AG09309 (cell line): ENCODE results near the gene PARD3.

Experiments used
- DNase-seq: peaks from one replicate; pipeline ENCODE4 v3.0.0-alpha.2; 2010; ENCODE audit warnings: low read depth
- H3K4me3 ChIP-seq: 2 replicates; pipeline ENCODE4 v1.5.1; 2011; ENCODE audit warnings: mild to moderate bottlenecking, low read depth, low read length, moderate library complexity; ENCODE audit not compliant: control insufficient read depth
- TF ChIP-seq, protein P1 (sequence below): IDR thresholded peaks from 2 replicates; pipeline ENCODE4 v1.5.1; 2011; ENCODE audit warnings: mild to moderate bottlenecking, low read depth, low read length, inconsistent platforms; ENCODE audit not compliant: insufficient read depth, control insufficient read depth; ENCODE audit errors: missing control alignments

PARD3 gene

DNA sequence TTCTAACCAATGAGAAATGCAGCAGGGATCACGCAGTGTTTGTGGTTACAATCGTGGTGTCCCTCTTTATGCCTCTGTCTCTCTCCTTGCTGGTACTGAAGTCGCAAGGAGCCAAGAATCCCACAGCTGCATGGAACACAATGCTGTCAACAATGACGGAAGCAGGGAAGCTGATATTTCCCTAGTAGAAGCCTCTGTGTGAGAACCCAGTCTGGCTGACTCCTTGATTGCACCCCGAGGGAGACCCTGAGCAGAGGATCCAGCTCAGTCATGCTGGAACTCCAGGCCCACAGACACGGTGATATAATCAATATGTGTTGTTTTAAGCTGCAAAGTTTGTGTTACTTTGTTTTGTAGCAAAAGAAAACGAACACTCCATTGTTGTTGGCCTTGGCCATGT lies 677.9 kb downstream of the PARD3 start:
- no peak for DNase-seq
- no peak overlapping the region for H3K4me3 ChIP-seq
- TF ChIP-seq, protein P1, sequence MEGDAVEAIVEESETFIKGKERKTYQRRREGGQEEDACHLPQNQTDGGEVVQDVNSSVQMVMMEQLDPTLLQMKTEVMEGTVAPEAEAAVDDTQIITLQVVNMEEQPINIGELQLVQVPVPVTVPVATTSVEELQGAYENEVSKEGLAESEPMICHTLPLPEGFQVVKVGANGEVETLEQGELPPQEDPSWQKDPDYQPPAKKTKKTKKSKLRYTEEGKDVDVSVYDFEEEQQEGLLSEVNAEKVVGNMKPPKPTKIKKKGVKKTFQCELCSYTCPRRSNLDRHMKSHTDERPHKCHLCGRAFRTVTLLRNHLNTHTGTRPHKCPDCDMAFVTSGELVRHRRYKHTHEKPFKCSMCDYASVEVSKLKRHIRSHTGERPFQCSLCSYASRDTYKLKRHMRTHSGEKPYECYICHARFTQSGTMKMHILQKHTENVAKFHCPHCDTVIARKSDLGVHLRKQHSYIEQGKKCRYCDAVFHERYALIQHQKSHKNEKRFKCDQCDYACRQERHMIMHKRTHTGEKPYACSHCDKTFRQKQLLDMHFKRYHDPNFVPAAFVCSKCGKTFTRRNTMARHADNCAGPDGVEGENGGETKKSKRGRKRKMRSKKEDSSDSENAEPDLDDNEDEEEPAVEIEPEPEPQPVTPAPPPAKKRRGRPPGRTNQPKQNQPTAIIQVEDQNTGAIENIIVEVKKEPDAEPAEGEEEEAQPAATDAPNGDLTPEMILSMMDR, result no peak

DNA sequence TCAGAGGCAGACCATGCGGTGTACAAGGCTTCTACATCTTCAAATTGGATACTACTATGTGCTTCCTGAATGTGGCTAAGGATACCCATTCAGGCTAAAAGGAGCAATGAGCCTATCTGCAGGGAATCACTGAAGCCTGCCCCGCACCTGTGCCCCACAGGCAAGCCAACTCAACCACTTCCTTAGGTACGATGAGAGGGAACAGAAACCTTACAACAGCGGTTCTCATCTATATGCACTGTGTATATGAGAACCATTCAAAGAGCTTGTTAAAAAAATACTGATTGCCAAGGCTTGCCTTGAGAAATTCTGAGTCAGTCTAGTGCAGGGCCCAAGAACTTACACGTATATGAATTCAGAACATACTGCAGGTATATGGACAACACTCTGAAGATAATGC lies 679.6 kb downstream of the PARD3 start:
- no peak for DNase-seq
- TF ChIP-seq, protein P1, result no peak
- H3K4me3 ChIP-seq, result no peak overlapping the region

DNA sequence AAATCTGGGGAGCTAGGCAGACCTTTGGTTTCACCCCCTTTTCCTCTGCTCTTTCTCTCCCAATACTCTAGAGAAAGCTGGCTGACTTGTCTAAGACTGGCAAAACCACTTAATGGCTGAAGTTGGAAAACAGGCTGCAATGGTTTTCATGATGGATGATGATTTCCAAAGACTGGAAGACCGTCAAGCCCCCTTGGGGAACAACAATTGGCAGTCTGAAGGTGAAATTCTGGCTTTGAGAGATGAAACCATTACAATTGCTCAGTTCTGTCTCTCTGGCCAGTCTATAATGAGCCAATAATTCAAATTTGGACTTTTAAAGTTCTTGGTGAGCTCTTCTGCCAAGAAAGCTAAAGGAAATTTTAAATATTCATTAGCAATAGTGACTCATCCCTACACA lies 680.5 kb downstream of the PARD3 start:
- TF ChIP-seq, protein P1, result no peak
- DNase-seq, result no peak
- H3K4me3 ChIP-seq, result no peak overlapping the region

DNA sequence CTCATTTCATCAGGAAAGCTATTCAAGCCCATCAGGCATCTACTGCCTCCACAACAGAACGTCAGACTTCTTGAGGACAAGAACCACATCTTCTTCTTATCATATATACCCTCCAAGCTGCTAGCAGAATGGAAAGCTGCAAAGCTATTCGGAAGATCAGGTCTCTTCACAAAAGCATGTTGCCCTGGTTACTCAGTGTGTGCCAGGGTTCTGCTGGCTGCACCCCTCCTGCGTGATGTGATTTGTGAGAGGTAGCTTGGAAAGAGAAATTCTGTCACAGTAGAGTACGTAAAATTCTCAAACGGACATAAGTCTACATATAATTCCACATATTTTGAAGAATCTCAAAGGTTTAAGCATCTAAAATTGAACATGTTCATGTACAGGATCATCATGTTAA lies 681.7 kb downstream of the PARD3 start:
- no peak for DNase-seq
- no peak overlapping the region for H3K4me3 ChIP-seq
- TF ChIP-seq, protein P1, result no peak

DNA sequence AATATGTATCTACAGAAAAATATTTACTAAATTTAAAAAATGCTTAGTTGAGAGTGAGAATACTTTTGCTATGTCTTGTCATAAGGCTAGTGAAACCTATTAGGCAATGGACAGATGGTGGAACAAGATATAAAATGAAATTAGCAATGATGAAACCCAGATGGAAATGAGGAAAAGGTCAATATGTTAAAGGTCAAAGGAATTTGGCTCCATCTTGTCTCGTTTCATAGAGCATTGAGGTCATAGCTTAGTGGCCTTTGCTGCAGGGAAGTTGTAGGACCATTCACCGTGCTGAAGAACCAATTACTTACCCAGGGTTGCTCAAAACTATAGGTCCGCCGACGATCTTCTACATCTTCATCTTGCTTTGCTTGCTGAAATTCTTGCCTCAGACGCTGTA lies 683.9 kb downstream of the PARD3 start:
- H3K4me3 ChIP-seq, result no peak overlapping the region
- TF ChIP-seq, protein P1, result no peak
- no peak for DNase-seq

DNA sequence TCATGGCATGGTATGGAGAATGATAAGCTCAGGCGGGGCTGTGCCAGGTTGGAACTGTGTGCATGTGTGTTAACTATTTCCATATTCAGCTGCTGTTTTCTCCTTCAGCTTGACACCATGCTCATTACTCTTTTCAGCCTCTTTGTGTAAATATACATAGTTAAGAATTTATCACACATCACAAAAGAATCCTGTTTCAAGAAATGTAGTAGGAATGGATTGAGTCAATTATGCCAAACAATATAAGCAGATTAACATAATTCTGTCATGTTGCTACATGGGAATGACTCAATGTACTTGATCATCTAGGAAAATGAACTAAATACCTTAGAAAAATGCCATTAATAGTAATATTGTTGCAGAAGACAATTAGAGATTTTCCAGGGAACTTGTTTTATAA lies 687.4 kb downstream of the PARD3 start:
- DNase-seq, result no peak
- no peak overlapping the region for H3K4me3 ChIP-seq
- TF ChIP-seq, protein P1, result no peak
